ENCODE measurements around the gene CHML. TPM values are rescaled to one million over a fixed set of nuclear protein-coding genes. Genes with fewer than 3 reads are reported as not detected.

The CHML gene
- total RNA-seq, 2 donors from 2014 or later, result 1.6 to 3.6 TPM

- intact Hi-C loops (cut with DNase I), result no loop called here
- peaks cover 22% of the 10 kb centered on the region for H3K4me1 ChIP-seq
- TF ChIP-seq, protein P1, sequence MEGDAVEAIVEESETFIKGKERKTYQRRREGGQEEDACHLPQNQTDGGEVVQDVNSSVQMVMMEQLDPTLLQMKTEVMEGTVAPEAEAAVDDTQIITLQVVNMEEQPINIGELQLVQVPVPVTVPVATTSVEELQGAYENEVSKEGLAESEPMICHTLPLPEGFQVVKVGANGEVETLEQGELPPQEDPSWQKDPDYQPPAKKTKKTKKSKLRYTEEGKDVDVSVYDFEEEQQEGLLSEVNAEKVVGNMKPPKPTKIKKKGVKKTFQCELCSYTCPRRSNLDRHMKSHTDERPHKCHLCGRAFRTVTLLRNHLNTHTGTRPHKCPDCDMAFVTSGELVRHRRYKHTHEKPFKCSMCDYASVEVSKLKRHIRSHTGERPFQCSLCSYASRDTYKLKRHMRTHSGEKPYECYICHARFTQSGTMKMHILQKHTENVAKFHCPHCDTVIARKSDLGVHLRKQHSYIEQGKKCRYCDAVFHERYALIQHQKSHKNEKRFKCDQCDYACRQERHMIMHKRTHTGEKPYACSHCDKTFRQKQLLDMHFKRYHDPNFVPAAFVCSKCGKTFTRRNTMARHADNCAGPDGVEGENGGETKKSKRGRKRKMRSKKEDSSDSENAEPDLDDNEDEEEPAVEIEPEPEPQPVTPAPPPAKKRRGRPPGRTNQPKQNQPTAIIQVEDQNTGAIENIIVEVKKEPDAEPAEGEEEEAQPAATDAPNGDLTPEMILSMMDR (IDR thresholded peaks at IDR 0.05), result no peak
- no peak for TF ChIP-seq POLR2A (IDR thresholded peaks at IDR 0.05)
- H3K27ac ChIP-seq, result no peak overlapping the region
- H3K27me3 ChIP-seq, result no peaks in the 10 kb centered on the region
- H3K4me3 ChIP-seq, result no peak overlapping the region
- H3K36me3 ChIP-seq (replicated peaks in 1 of 2; ENCODE audit: insufficient read depth in 1 of 2, low read depth in 2 of 2), result no peaks in the 10 kb centered on the region
- H3K9me3 ChIP-seq, result no peaks in the 10 kb centered on the region
- DNase-seq (no peak), ATAC-seq (no peak)
These were observed 32.7 kb downstream of the CHML start for GRCh38 chr1:241607497-241607896.

GRCh38 chr1:241606544-241606943, 33.6 kb downstream of the CHML start:
- ATAC-seq, result no peak
- DNase-seq, result no peak
- no peaks in the 10 kb centered on the region for H3K36me3 ChIP-seq (replicated peaks in 1 of 2; ENCODE audit: insufficient read depth in 1 of 2, low read depth in 2 of 2)
- H3K4me1 ChIP-seq, result peaks cover 20% of the 10 kb centered on the region
- H3K4me3 ChIP-seq, result no peak overlapping the region
- H3K27ac ChIP-seq, result no peak overlapping the region
- H3K9me3 ChIP-seq, result no peaks in the 10 kb centered on the region
- intact Hi-C loops (cut with DNase I), result no loop called here
- 74 to 75% methylated on average over 5 of the region's 5 CpGs for WGBS, 2 donors
- TF ChIP-seq, protein P1 (IDR thresholded peaks at IDR 0.05), result no peak
- no peak for TF ChIP-seq POLR2A (IDR thresholded peaks at IDR 0.05)
- no peaks in the 10 kb centered on the region for H3K27me3 ChIP-seq

- ATAC-seq, result no peak
- no peak for TF ChIP-seq POLR2A (IDR thresholded peaks at IDR 0.05)
- TF ChIP-seq, protein P1 (IDR thresholded peaks at IDR 0.05), result no peak
- no peak overlapping the region for H3K27ac ChIP-seq
These were observed 34.9 kb downstream of the CHML start for GRCh38 chr1:241605146-241605805.

GRCh38 chr1:241603731-241604245, 36.4 kb downstream of the CHML start:
- Histone ChIP-seq H3K4me1 (no peaks in the 10 kb centered on the region), H3K27me3 (no peaks in the 10 kb centered on the region), H3K9me3 (no peaks in the 10 kb centered on the region), H3K4me3 (no peak overlapping the region), H3K27ac (peak overlapping the region in 1 of 4 donors; percentile 7), H3K36me3 (replicated peaks in 1 of 2; ENCODE audit: insufficient read depth in 1 of 2, low read depth in 2 of 2) (no peaks in the 10 kb centered on the region)
- no peak for DNase-seq
- intact Hi-C loops (cut with DNase I), result no loop called here
- no peak for TF ChIP-seq POLR2A (IDR thresholded peaks at IDR 0.05)
- TF ChIP-seq, protein P1 (IDR thresholded peaks at IDR 0.05), result no peak
- WGBS, 2 donors, result 57 to 61% methylated on average over 3 of the region's 3 CpGs
- ATAC-seq, result peak; percentile 52

More at GRCh38 chr1:241605146-241605805, 34.9 kb downstream of the CHML start:
- Histone ChIP-seq H3K27me3 (no peaks in the 10 kb centered on the region), H3K4me3 (no peak overlapping the region), H3K9me3 (no peaks in the 10 kb centered on the region), H3K4me1 (peaks cover 7% of the 10 kb centered on the region), H3K36me3 (replicated peaks in 1 of 2; ENCODE audit: insufficient read depth in 1 of 2, low read depth in 2 of 2) (no peaks in the 10 kb centered on the region)
- intact Hi-C loops (cut with DNase I), result no loop called here
- 59 to 69% methylated on average over 9 of the region's 9 CpGs for WGBS, 2 donors
- no peak for DNase-seq

- WGBS, 2 donors, result 65 to 67% methylated on average over 2 of the region's 2 CpGs
- Histone ChIP-seq H3K4me3 (no peak overlapping the region), H3K4me1 (no peaks in the 10 kb centered on the region), H3K9me3 (no peaks in the 10 kb centered on the region), H3K27ac (no peak overlapping the region), H3K27me3 (no peaks in the 10 kb centered on the region), H3K36me3 (replicated peaks in 1 of 2; ENCODE audit: insufficient read depth in 1 of 2, low read depth in 2 of 2) (no peaks in the 10 kb centered on the region)
- intact Hi-C loops (cut with DNase I), result no loop called here
- no peak for DNase-seq
- TF ChIP-seq POLR2A (IDR thresholded peaks at IDR 0.05), result no peak
- TF ChIP-seq, protein P1 (IDR thresholded peaks at IDR 0.05), result no peak
- ATAC-seq, result no peak
These were observed 39.7 kb downstream of the CHML start for GRCh38 chr1:241600496-241600901.
